Skeletal muscle tissue (tissue), 4 donors: Measurements from ENCODE around the gene TBC1D8. TPM values are rescaled to one million over a fixed set of nuclear protein-coding genes. Genes with fewer than 3 reads are reported as not detected.

Source experiments
- H3K27ac ChIP-seq: one replicate; pipeline ENCODE4 v1.7.0; 2013; ENCODE audit warnings: mild to moderate bottlenecking, low read depth, low read length, inconsistent platforms
- H3K27me3 ChIP-seq, 3 donors: one replicate each; pipeline ENCODE4 v1.7.0; 2013; ENCODE audit warnings: low read length in 3 of 3; ENCODE audit not compliant: control insufficient read depth in 3 of 3, insufficient read depth in 3 of 3
- H3K36me3 ChIP-seq, 3 donors: one replicate each; pipeline ENCODE4 v1.7.0; 2013; ENCODE audit warnings: low read length in 3 of 3; ENCODE audit not compliant: control insufficient read depth in 3 of 3, insufficient read depth in 3 of 3
- H3K4me1 ChIP-seq, 3 donors: one replicate each; pipeline ENCODE4 v1.7.0; 2013; ENCODE audit warnings: low read length in 3 of 3, mild to moderate bottlenecking in 3 of 3; ENCODE audit not compliant: control insufficient read depth in 3 of 3, insufficient read depth in 3 of 3
- H3K4me3 ChIP-seq, 3 donors: one replicate each; pipeline ENCODE4 v1.7.0; 2013; ENCODE audit warnings: low read length in 3 of 3
- H3K9ac ChIP-seq, 3 donors: one replicate each; pipeline ENCODE4 v1.7.0; 2013; ENCODE audit warnings: low read length in 3 of 3, mild to moderate bottlenecking in 3 of 3, moderate library complexity in 2 of 3, low read depth in 1 of 3
- H3K9me3 ChIP-seq, 3 donors: one replicate each; pipeline ENCODE4 v1.7.0; 2013; ENCODE audit warnings: low read length in 3 of 3; ENCODE audit not compliant: control insufficient read depth in 3 of 3
- total RNA-seq: library from RNA; depleted of rRNA; stranded (reverse); fragments of >200 nt; gene quantifications from one replicate; pipeline ENCODE4 v1.2.3, GENCODE V29; 2014
- donor health status: Osteomylitis.

The TBC1D8 gene
- total RNA-seq, 1 donor from 2014 or later = 16.2 TPM

DNA sequence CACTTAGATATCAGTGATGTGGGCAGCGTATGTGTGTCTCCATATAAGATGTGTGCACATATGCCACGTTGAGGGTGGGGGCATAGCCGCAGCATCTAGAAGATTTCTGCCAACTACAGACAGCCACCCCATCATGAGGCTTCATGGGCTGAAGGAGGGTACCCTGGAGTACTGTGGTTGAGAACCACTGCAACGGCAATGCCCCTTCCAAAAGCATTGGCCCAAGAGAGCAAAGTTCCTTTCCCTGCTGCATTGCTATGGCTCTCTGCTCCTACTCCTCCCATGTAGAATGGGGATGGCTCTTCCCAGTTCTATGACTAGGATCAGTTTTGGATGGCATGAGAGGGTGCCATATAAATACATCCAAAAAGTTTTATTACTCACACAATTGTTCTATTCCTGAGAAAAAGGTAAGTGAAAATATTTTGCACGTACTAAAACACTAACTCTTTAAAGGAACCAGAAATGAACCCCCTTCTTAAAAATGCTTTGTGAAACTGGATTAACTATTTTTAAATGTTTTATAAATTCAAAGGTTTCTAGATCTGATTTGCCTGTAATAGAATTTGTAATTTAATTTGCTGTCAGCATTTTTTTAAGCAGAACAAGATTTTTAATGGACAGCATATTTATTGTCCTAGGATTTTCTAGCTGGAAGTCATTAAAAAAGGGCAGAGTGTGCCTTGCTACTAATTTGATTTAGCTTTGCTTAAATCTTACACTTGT, 153.5 kb downstream of the TBC1D8 start:
- Histone ChIP-seq H3K4me3 (no peak overlapping the region), H3K9ac (no peak overlapping the region), H3K4me1 (peaks cover 6 to 8% (median 7%) of the 10 kb centered on the region in 3 donors), H3K9me3 (no peaks in the 10 kb centered on the region), H3K27me3 (no peaks in the 10 kb centered on the region), H3K27ac (no peak overlapping the region), H3K36me3 (peaks cover 11 to 18% (median 15%) of the 10 kb centered on the region in 3 donors)

DNA sequence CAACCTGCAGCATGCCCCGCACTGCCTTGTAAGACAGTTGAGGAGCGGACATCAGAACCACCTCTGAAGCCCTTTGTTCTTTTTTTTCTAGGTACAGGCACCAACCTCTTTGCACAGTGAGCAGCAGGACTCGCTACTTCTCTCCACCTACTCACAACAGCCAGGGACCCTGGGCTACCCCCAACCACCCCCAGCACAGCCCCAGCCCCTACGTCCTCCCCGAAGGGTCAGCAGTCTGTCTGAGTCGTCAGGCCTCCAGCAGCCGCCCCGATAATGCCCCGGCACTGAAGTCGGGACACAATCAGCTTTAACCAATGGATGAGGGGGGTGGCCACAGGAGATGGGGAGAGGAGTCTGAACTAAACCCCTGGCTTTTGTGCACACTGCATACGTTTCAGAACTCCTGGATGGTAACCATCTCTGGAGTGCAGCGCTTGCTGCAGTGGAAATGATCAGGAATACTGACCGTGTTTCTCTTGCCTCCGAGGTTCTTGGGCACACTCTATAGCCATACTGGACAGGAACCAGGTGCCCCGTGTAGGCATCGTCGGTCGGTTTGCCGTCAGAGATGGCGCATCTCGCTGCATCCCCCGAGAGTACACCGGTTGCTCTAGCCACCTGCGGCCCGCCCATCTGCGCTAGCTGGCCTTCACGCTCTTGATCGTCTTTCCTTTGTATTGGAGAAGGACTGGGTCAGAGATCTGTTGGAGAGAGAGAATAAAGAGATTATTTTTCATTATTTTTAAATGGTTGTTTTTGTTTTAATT, 155.7 kb downstream of the TBC1D8 start:
- Histone ChIP-seq H3K4me1 (no peaks in the 10 kb centered on the region), H3K4me3 (no peak overlapping the region), H3K9me3 (no peaks in the 10 kb centered on the region), H3K27ac (no peak overlapping the region), H3K36me3 (peaks cover 18 to 24% (median 18%) of the 10 kb centered on the region in 3 donors), H3K27me3 (no peaks in the 10 kb centered on the region), H3K9ac (no peak overlapping the region)

DNA sequence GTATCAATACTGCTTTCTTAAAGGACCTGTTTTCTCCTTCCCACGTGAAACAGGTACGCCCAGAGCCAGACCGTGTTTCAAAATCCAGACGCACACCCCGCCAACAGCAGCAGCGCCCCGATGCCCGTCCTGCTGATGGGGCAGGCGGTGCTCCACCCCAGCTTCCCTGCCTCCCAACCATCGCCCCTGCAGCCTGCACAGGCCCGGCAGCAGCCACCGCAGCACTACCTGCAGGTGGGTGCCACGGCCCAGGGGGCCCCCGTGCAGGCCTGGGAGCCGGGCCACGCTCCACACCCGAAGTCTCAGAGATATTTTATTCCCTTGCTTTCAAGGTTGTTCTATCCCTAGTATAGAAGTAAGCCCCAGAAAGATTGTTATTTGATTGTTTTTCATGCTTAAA, 157.9 kb downstream of the TBC1D8 start:
- Histone ChIP-seq H3K9me3 (no peaks in the 10 kb centered on the region), H3K4me1 (no peaks in the 10 kb centered on the region), H3K9ac (no peak overlapping the region), H3K27me3 (no peaks in the 10 kb centered on the region), H3K36me3 (peaks cover 20 to 25% (median 21%) of the 10 kb centered on the region in 3 donors), H3K4me3 (no peak overlapping the region), H3K27ac (no peak overlapping the region)

DNA sequence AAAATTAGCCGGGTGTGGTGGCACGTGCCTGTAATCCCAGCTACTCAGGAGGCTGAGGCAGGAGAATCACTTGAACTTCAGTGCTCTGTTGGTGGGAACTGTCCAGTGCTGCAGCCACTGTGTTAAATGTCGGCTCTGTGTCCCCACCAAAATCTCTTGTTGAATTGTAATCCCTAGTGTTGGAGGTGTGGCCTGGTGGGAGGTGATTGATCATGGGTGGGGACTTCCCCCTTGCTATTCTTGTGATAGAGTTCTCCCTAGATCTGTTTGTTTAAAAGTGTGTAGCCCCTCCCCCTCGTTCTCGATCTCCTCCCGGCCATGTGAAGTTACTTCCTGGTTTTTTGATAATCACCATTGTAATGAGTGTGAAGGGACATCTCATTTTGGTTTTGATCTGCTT, 158.9 kb downstream of the TBC1D8 start:
- no peaks in the 10 kb centered on the region for H3K4me1 ChIP-seq
- H3K4me3 ChIP-seq = no peak overlapping the region
- H3K9me3 ChIP-seq = no peaks in the 10 kb centered on the region
- no peak overlapping the region for H3K27ac ChIP-seq
- no peaks in the 10 kb centered on the region for H3K27me3 ChIP-seq
- peaks cover 26 to 34% (median 27%) of the 10 kb centered on the region in 3 donors for H3K36me3 ChIP-seq
- H3K9ac ChIP-seq = no peak overlapping the region

DNA sequence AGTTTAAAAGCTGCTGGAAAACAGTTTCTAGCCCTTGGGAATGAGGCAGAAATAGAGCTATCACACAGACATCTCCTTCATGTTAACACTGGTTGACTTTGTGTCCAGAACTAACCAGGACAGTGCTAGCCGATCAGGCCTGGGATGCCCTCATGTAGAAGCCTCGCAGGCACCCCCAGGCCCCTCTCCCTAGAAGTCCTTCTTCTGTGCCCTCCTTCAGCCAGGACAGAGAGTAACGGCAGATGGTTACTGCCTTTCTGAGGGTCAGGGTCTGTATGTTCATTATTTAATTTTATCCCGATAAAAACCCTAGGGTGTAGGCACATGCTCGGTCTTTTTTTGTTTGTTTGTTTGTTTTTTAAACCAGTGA, 159.8 kb downstream of the TBC1D8 start:
- Histone ChIP-seq H3K27ac (no peak overlapping the region), H3K4me1 (no peaks in the 10 kb centered on the region), H3K9me3 (no peaks in the 10 kb centered on the region), H3K9ac (no peak overlapping the region), H3K36me3 (peaks cover 26 to 34% (median 27%) of the 10 kb centered on the region in 3 donors), H3K27me3 (no peaks in the 10 kb centered on the region), H3K4me3 (no peak overlapping the region)

DNA sequence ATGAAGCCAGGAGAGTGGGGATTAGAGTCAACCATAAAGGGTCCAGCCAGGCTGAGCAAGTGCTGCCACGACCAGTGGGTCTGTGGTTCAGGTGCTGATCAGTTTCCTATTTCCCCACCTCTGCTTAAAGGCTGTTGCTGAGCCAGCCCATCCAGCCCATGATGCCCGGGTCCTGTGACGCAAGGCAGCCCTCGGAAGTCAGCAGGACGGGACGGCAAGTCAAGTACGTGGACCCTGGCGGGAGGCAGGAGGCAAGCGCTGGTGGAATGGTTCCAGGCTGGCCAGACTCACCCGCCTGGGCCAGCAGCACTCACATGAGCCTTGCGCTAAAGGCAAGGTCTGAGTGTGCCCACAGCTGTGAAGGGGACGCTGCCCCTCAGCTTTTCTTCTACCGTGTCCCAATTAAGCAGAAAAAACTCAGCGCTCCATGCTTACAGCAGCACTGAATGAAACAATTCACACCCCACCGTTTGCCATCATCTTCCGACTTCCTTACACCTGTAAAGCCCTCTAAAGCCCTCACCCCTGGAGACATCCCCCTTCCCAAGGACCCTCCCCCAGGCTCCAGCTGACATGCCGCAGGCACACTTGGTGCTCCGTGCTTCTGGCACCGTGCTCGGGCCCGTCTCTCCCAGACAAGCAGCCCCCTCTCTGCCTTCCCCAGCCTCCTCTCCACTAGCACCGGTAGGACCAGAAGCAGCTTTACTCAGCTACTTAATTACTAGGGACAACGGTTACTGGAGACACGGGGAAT, 160.4 kb downstream of the TBC1D8 start:
- Histone ChIP-seq H3K4me3 (no peak overlapping the region), H3K9ac (no peak overlapping the region), H3K27me3 (no peaks in the 10 kb centered on the region), H3K4me1 (no peaks in the 10 kb centered on the region), H3K9me3 (no peaks in the 10 kb centered on the region), H3K27ac (no peak overlapping the region), H3K36me3 (peaks cover 26 to 34% (median 27%) of the 10 kb centered on the region in 3 donors)

DNA sequence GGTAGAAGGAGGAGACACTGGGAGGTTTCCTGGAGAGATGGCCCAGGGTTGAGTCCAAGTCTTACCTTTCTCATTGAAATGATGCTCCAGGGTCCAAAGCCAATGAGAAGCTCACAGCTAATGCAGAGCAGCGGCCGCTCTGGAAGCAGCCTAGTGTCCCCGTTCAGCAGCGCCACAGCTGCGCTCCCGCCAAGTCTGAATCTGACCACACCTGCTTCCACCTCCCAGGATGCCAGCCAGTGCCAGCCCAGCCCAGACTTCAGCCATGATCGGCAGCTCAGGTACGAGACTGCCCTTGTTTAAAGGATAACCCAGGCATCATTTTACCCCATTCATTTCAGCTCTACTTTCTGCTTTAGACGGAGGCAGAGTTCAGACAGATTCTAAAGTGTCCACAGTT, 161.0 kb downstream of the TBC1D8 start:
- Histone ChIP-seq H3K27me3 (no peaks in the 10 kb centered on the region), H3K9ac (no peak overlapping the region), H3K4me3 (no peak overlapping the region), H3K27ac (no peak overlapping the region), H3K4me1 (no peaks in the 10 kb centered on the region), H3K9me3 (no peaks in the 10 kb centered on the region), H3K36me3 (peaks cover 22 to 28% (median 25%) of the 10 kb centered on the region in 3 donors)

DNA sequence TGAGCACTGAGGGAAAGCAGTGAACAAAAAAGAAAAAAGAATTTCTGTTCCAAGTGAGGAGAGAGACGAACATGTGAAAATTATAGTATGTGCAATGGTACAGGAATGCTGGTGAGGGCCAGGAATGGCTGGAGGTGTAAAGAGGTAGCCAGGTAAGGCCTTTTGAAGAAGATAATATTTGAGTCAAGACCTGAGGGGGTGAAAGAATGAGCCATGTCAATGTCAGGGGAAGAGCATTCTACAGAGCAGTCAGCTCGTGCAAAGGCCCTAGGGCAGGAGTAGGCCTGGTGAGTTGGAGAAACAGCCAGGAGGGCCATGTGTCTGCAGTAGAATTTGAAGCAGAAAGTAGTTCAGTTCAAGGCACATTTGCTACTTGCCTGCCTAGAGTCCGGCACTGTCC, 161.5 kb downstream of the TBC1D8 start:
- no peak overlapping the region for H3K9ac ChIP-seq
- no peaks in the 10 kb centered on the region for H3K27me3 ChIP-seq
- H3K9me3 ChIP-seq = no peaks in the 10 kb centered on the region
- H3K36me3 ChIP-seq = peaks cover 19 to 24% (median 23%) of the 10 kb centered on the region in 3 donors
- no peaks in the 10 kb centered on the region for H3K4me1 ChIP-seq
- no peak overlapping the region for H3K27ac ChIP-seq
- no peak overlapping the region for H3K4me3 ChIP-seq

DNA sequence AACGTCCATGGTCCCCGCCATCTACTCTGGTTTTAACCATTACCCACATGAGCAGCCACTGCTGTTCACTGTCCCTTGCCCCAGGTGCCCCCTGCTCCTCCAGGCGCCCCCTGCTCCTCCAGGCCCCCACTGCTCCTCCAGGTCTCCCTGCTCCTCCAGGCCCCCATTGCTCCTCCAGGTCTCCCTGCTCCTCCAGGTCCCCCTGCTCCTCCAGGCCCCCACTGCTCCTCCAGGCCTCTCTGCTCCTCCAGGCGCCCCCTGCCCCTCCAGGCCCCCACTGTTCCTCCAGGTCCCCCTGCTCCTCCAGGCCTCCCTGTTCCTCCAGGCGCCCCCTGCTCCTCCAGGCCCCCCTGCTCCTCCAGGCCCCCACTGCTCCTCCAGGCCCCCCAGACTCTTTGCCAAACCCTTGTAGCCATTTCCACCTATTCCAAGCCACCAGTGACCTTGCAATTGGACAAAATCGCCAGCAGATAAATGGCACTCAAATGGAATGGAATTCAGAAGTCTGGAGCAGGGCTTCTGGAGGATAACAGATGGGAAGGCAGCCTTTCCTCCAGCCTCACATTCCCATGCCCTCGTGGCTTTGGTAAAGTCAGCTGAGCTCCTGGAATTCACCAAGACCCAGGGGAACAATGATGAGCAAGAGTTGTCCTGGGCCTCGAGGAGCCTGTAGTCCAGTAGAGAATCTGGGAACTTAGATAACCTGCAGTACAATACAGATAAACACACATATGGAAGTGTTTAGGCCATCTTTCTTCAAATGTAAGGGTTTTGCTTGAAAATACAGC, 162.4 kb downstream of the TBC1D8 start:
- Histone ChIP-seq H3K9me3 (no peaks in the 10 kb centered on the region), H3K9ac (no peak overlapping the region), H3K4me3 (no peak overlapping the region), H3K36me3 (peaks cover 15 to 19% (median 17%) of the 10 kb centered on the region in 3 donors), H3K27me3 (no peaks in the 10 kb centered on the region), H3K27ac (no peak overlapping the region), H3K4me1 (no peaks in the 10 kb centered on the region)
